Aorta (tissue), 5 donors: ENCODE results near the gene RRBP1. TPM values are rescaled to one million over a fixed set of nuclear protein-coding genes. Genes with fewer than 3 reads are reported as not detected.

Source experiments
- ATAC-seq: fragments of 200-7000 bp; cut with Tn5 transposase; one replicate; pipeline ENCODE4 v1.9.1; 2022; ENCODE audit warnings: moderate library complexity; ENCODE audit not compliant: low FRiP score
- DNase-seq, 2 donors: peaks; one replicate each; pipeline ENCODE4 v3.0.0-alpha.2; 2020
- H3K27ac ChIP-seq, 2 donors: one replicate each; pipeline ENCODE4 v1.5.1; 2013; ENCODE audit warnings: low read length in 2 of 2, mild to moderate bottlenecking in 2 of 2, moderate library complexity in 2 of 2, control low read depth in 1 of 2, inconsistent platforms in 1 of 2, low read depth in 1 of 2
- H3K27me3 ChIP-seq, 2 donors: one replicate each; pipeline ENCODE4 v1.6.1; 2013; ENCODE audit warnings: control low read depth in 1 of 2, low read length in 1 of 2, mild to moderate bottlenecking in 1 of 2, moderate library complexity in 1 of 2; ENCODE audit not compliant: insufficient read depth in 2 of 2, control insufficient read depth in 1 of 2
- H3K36me3 ChIP-seq, 2 donors: one replicate each; pipeline ENCODE4 v1.6.1; 2013; ENCODE audit warnings: control low read depth in 1 of 2, low read length in 1 of 2, mild to moderate bottlenecking in 1 of 2; ENCODE audit not compliant: insufficient read depth in 2 of 2, control insufficient read depth in 1 of 2
- H3K4me1 ChIP-seq, 2 donors: one replicate each; pipeline ENCODE4 v1.6.1; 2013; ENCODE audit warnings: low read length in 2 of 2, control low read depth in 1 of 2, mild to moderate bottlenecking in 1 of 2, moderate library complexity in 1 of 2; ENCODE audit not compliant: insufficient read depth in 2 of 2, control insufficient read depth in 1 of 2
- H3K4me3 ChIP-seq, 2 donors: one replicate each; pipeline ENCODE4 v1.5.1; 2013; ENCODE audit warnings: low read length in 2 of 2, control low read depth in 1 of 2, mild to moderate bottlenecking in 1 of 2
- H3K9me3 ChIP-seq: one replicate; pipeline ENCODE4 v1.6.1; 2013; ENCODE audit warnings: mild to moderate bottlenecking, low read length; ENCODE audit not compliant: control insufficient read depth
- WGBS, 2 donors: extraction: QIAGEN DNeasy Blood & Tissue Kit; methylation state at CpG; one replicate each; pipeline ENCODE4 v1.1.7; 2013; 5-methylcytosine and 5-hydroxymethylcytosine counted together
- intact Hi-C, 2 donors: fragments of 100-400 bp; cut with DNase I; formaldehyde crosslinking; loops; one replicate each; pipeline versions ENCODE4 v1.14.2 to v1.15.0; 2022
- polyA plus RNA-seq, 2 donors: library from polyadenylated mRNA; stranded (reverse); fragments of 200-250 nt; gene quantifications; one replicate each; pipeline ENCODE4 v1.2.3, GENCODE V29; 2013
- total RNA-seq, 2 donors: library from RNA; stranded (reverse); fragmentation: NEBNext Ultra II Directional; extraction: Animal tissue kit (Norgen Biotek cat#: 25700); gene quantifications; one replicate each; pipeline ENCODE4 v1.2.1, GENCODE V29; 2021
- donor health status: healthy with polysubstance abuse.
- donor health status: Bipolar disorder and iron deficiency.
- donor health status: DM: no; HTN: no; CAD: no.
- donor health status: DM: no; HTN: no; CAD: no.
- donor health status: DM: yes; HTN: yes; CAD: no.

RRBP1 gene
- total and polyA plus RNA-seq, 4 donors = 19.3 to 178 (median 122) TPM

DNA sequence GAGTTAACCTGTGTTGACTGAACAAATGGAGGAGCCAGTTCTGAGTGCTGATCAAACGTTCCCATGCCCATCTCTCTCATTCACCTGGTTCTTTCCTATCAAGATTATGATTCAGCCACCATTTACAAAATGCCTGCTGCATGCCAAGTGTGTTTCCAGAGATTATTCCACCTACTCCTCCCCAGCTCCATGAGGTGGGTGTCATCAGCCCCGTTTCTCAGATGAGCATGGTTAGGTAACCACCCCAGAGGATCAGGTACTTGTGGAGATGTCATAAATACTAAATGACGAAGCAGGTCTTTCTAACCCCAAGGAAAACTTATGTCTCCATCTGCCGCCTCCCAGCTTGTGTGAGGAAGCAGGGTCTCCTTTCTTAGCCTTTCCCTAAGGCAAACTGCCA, 19.8 kb upstream of the RRBP1 start:
- H3K9me3 ChIP-seq = no peaks in the 10 kb centered on the region
- H3K27ac ChIP-seq = no peak overlapping the region
- H3K4me1 ChIP-seq = no peaks in the 10 kb centered on the region
- DNase-seq (no peak), ATAC-seq (no peak)
- H3K27me3 ChIP-seq = no peaks in the 10 kb centered on the region
- H3K36me3 ChIP-seq = no peaks in the 10 kb centered on the region
- no peak overlapping the region for H3K4me3 ChIP-seq
- 59 to 68% methylated on average over 4 of the region's 4 CpGs for WGBS, 2 donors
- intact Hi-C loops = no loop called here

DNA sequence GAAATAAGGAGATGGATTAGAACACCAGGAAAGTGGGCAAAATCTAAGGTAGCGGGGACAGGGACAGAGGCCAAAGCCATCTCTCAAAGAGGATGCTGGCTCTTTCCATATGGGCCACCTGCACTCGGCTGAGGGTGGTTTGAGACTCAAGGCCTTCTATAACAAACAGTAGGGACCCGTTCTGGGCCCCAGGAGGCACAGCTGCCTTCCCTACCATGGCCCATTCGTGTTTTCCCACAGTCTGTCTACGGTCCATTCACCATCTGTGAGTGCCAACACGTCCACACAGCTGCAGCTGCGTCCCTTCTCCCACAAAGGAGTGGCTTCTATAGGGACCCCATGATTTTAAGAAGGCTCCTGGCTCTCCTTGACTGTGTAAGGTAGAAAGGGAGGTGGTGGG, 18.6 kb upstream of the RRBP1 start:
- intact Hi-C loops = no loop called here
- Histone ChIP-seq H3K36me3 (no peaks in the 10 kb centered on the region), H3K9me3 (no peaks in the 10 kb centered on the region), H3K27me3 (no peaks in the 10 kb centered on the region), H3K4me3 (no peak overlapping the region), H3K27ac (no peak overlapping the region), H3K4me1 (no peaks in the 10 kb centered on the region)
- WGBS, 2 donors = 80 to 96% methylated on average over 7 of the region's 7 CpGs
- DNase-seq (no peak), ATAC-seq (no peak)

DNA sequence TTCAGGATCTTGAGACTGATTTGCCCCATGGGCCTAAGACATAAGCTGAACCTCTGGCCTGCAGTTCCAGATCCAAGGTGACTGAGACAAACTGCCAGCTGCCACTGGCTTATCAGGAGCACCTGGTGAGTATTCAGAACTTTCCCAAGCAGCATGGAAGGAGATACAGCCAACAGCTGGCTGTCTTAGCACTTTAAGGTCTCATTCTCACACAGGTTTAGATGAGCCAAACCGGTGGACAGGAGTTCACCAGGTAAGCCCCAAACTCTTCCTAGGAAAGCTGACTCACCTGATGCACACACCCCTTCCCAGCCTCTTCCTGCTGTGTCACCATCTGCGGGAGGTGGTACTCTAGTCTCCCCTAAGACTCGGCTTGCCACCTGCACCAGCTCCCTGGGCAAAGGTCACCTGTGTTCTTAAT, 17.9 kb upstream of the RRBP1 start, which contains the start of gene BANF2:
Gene BANF2, plus strand, starts transcription at position 36 of the 421 bp plus-strand sequence. CDS start 25,060 bp downstream, outside the sequence.
- Histone ChIP-seq H3K9me3 (no peaks in the 10 kb centered on the region), H3K4me1 (no peaks in the 10 kb centered on the region), H3K36me3 (no peaks in the 10 kb centered on the region), H3K27me3 (no peaks in the 10 kb centered on the region), H3K4me3 (no peak within 1 kb of the TSS), H3K27ac (no peak within 1 kb of the TSS)
- ATAC-seq (no peak), DNase-seq (no peak)
- 63 to 67% methylated on average over 3 of the region's 3 CpGs for WGBS, 2 donors
- intact Hi-C loops = no loop called here

DNA sequence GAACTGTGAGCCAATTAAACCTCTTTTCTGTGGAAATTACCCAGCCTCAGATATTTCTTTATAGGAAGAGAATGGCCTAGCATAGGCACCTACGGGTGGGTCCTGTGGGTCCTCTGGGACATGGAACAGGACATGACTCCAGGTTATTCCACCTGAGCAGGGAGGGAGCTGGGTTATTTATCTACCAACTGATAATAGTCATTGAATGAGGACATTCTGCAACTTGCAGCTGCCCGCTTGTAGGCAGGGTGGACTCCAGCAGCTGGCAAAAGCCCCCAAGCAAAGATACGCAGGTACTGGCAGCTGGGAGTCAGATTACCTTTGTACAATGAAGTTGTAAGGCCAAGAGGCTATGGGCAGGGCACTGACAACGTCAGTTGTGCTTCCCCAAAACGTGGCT, 16.3 kb upstream of the RRBP1 start:
- ATAC-seq = no peak
- Histone ChIP-seq H3K4me1 (no peaks in the 10 kb centered on the region), H3K36me3 (no peaks in the 10 kb centered on the region), H3K4me3 (no peak overlapping the region), H3K27ac (no peak overlapping the region), H3K27me3 (no peaks in the 10 kb centered on the region), H3K9me3 (no peaks in the 10 kb centered on the region)
- no peak for DNase-seq
- 64 to 75% methylated on average over 5 of the region's 5 CpGs for WGBS, 2 donors
- intact Hi-C loops = no loop called here

DNA sequence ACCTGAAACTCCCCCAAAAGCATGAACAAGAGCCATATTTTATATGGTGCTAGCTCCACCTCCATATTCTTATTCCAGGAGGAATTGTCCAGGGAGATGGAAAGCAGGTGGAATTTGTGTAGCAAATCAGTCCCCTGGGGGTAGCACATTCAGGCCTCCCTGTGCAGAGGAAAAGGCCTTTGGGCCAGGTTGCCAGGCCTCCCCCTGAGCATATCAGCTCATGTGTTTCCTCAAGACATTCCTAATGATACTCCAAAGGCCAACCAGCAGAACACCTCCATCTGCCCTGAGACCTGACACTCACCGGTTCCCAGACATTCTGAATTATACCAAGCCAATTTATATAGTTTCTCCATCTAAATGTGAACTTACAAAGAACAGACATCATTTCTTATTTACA, 15.1 kb upstream of the RRBP1 start:
- Histone ChIP-seq H3K27me3 (no peaks in the 10 kb centered on the region), H3K4me3 (no peak overlapping the region), H3K4me1 (no peaks in the 10 kb centered on the region), H3K36me3 (no peaks in the 10 kb centered on the region), H3K27ac (no peak overlapping the region), H3K9me3 (no peaks in the 10 kb centered on the region)
- DNase-seq (no peak), ATAC-seq (no peak)
- WGBS, 2 donors = 96 to 100% methylated on average over 1 of the region's 1 CpG
- intact Hi-C loops = no loop called here

DNA sequence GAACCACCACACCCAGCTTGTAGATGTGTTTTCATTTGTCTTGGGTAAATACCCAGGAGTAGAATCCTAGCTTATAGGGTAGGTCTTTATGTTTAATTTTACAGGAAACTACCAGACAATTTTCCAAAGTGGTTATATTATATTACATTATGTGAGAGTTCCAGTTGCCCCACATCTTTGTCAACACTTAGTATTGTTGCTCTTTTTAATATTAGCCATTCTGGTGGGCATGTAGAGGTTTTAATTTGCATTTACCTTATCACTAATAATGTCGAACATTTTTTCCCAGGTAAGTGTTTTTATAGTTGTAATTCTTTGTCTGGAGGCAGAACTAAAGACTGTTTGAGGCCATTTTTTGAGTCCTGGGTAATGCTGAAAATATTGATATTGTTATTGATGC, 14.2 kb upstream of the RRBP1 start:
- no peak overlapping the region for H3K27ac ChIP-seq
- H3K27me3 ChIP-seq = no peaks in the 10 kb centered on the region
- ATAC-seq = no peak
- intact Hi-C loops = no loop called here
- no peaks in the 10 kb centered on the region for H3K4me1 ChIP-seq
- no peak for DNase-seq
- no peaks in the 10 kb centered on the region for H3K36me3 ChIP-seq
- 95% methylated on average over 1 of the region's 1 CpG for WGBS, 2 donors
- H3K9me3 ChIP-seq = no peaks in the 10 kb centered on the region
- no peak overlapping the region for H3K4me3 ChIP-seq

DNA sequence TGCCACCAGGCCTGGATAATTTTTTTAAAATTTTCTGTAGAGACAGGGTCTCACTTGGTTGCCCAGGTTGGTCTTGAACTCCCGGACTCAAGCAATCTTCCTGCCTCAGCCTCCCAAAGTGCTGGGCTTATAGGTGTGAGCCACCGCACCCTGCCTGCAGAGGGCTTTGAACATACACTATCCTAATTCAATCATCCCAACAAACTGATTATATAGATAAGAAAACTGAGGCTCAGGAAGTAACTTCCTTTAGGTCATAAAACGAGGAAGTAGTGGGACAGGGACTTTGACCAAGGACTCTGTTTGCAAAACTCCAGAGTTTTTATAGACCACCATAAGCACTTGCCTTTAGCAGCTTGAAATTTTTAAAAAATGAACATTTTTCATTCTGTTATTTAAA, 12.7 kb upstream of the RRBP1 start:
- Histone ChIP-seq H3K4me3 (no peak overlapping the region), H3K9me3 (peaks cover 2% of the 10 kb centered on the region), H3K27ac (no peak overlapping the region), H3K27me3 (no peaks in the 10 kb centered on the region), H3K4me1 (no peaks in the 10 kb centered on the region), H3K36me3 (no peaks in the 10 kb centered on the region)
- 92 to 95% methylated on average over 3 of the region's 3 CpGs for WGBS, 2 donors
- ATAC-seq (no peak), DNase-seq (no peak)
- intact Hi-C loops = no loop called here

DNA sequence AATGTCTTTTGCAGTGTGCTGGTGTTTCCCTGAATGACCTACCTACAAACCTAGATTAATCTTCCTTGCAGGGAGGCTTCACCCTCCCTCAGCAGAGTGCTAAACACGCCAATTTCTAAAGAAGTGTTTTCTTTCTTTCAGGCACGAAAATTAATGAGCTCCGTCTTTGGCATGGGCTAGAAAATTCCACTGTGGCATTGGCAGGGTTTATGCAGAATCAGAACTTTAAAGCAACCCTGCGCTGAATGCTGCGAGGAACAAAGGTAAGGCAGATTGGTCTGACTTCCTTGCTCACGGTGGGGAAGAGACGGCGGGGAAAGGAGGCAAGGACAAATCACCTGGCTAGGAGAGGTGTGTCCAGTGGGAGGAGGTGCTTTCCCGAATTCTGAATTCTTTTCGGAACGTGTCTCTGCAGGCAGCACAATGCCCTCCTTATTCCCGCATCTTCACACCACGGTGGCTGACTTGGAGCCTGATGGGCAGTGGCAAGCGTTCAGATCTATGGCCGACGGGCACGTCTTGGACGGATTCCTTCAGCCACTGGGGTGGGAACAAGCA, 11.5 kb upstream of the RRBP1 start:
- ATAC-seq (no peak), DNase-seq (no peak)
- WGBS, 2 donors = 1 to 10% methylated on average over 18 of the region's 18 CpGs
- Histone ChIP-seq H3K9me3 (peaks cover 2% of the 10 kb centered on the region), H3K27ac (no peak overlapping the region), H3K4me1 (no peaks in the 10 kb centered on the region), H3K4me3 (no peak overlapping the region), H3K36me3 (no peaks in the 10 kb centered on the region), H3K27me3 (no peaks in the 10 kb centered on the region)
- intact Hi-C loops = no loop called here

DNA sequence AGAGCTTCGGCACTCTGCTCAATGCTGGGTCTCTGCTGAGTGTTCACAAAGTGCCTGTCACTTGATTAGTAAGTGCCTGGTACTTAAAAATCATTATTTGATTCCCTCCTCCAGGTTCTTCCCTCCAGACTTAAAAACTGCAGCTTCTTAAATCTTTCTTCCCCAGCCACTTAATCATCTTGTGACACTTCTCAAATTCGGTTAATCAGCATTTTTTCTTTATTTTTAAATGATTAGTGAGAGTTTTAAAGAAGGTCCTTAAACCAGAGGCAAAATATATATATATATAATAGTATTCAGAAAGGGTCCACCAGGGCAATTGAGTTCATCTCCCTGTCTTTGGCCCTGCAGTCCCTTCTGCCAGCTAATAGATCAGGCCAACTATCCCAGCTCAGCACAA, 9.7 kb upstream of the RRBP1 start:
- H3K27ac ChIP-seq = no peak overlapping the region
- peaks cover 2% of the 10 kb centered on the region for H3K9me3 ChIP-seq
- 85% methylated on average over 2 of the region's 2 CpGs for WGBS, 2 donors
- no peak overlapping the region for H3K4me3 ChIP-seq
- no peaks in the 10 kb centered on the region for H3K4me1 ChIP-seq
- intact Hi-C loops = no loop called here
- no peak for ATAC-seq
- H3K36me3 ChIP-seq = no peaks in the 10 kb centered on the region
- DNase-seq = no peak
- H3K27me3 ChIP-seq = no peaks in the 10 kb centered on the region
